Endothelial cell of umbilical vein (primary cell): ENCODE data around the gene SEPTIN10. TPM values are rescaled to one million over a fixed set of nuclear protein-coding genes. Genes with fewer than 3 reads are reported as not detected.

Source experiments
- BruUV-seq: library from RNA; stranded (reverse); fragments of 400-500 nt; replicated peaks from 2 replicates; lab custom pipeline; 2021; lab: Mats Ljungman, UMichigan
- CTCF ChIA-PET: fragments of 300-600, 350-600 bp; sonication (Branson Sonifier 250); formaldehyde crosslinking; loops from one replicate; lab custom pipeline; 2021; ENCODE audit warnings: antibody characterized with exemption, inconsistent platforms; lab: Charles Lee
- POLR2A ChIA-PET: fragments of 300-600, 350-600 bp; sonication (Branson Sonifier 250); formaldehyde crosslinking; loops from one replicate; lab custom pipeline; 2021; ENCODE audit warnings: antibody characterized with exemption, inconsistent platforms; lab: Charles Lee
- DNase-seq: peaks from one replicate; pipeline ENCODE4 v3.0.0-alpha.2; 2011; ENCODE audit warnings: low read depth, low spot score
- FAIRE-seq: peaks from 2 replicates; lab custom pipeline; 2011; peaks lifted over from hg19 to GRCh38; lab: Jason Lieb, UNC
- H2AFZ ChIP-seq: 2 replicates; pipeline ENCODE4 v1.6.0; 2012; ENCODE audit warnings: low read depth, low read length, control low read depth, inconsistent platforms
- H3K27ac ChIP-seq: 2 replicates; pipeline ENCODE4 v1.5.1; 2011; ENCODE audit warnings: low read depth, mild to moderate bottlenecking, control low read depth, low read length, moderate library complexity; ENCODE audit not compliant: insufficient read depth
- H3K27me3 ChIP-seq, 2 experiments: 2 replicates each; pipeline versions ENCODE4 v1.6.0 to v1.6.1; 2011; ENCODE audit warnings: low read length in 2 of 2, mixed read lengths in 1 of 2; ENCODE audit not compliant: control insufficient read depth in 2 of 2, insufficient read depth in 2 of 2
- H3K36me3 ChIP-seq, 2 experiments: 2 replicates in 1 of 2; 3 replicates in 1 of 2; pipeline ENCODE4 v1.5.1; 2011; ENCODE audit warnings: low read length in 2 of 2, mild to moderate bottlenecking in 1 of 2, moderate library complexity in 1 of 2; ENCODE audit not compliant: control insufficient read depth in 2 of 2, insufficient read depth in 2 of 2; ENCODE audit errors: extremely low read depth in 1 of 2
- H3K4me1 ChIP-seq: 3 replicates; pipeline ENCODE4 v1.5.1; 2011; ENCODE audit warnings: mild to moderate bottlenecking, low read length; ENCODE audit not compliant: control insufficient read depth, insufficient read depth; ENCODE audit errors: extremely low read depth
- H3K4me2 ChIP-seq: 2 replicates; pipeline ENCODE4 v1.6.1; 2011; ENCODE audit warnings: low read length, control low read depth, mixed read lengths; ENCODE audit not compliant: insufficient read depth
- H3K4me3 ChIP-seq, 3 experiments: fragments of 200-600 bp in 1 of 3; sonication (generic), shearing (Covaris generic) in 1 of 3; replicated peaks in 1 of 3; 2 replicates each; pipeline ENCODE4 v1.5.1; 2011 to 2016; ENCODE audit warnings: control low read depth in 3 of 3, low read length in 3 of 3, mild to moderate bottlenecking in 2 of 3, inconsistent platforms in 1 of 3, low read depth in 1 of 3, moderate library complexity in 1 of 3; ENCODE audit not compliant: insufficient read depth in 1 of 3
- H3K79me2 ChIP-seq: 2 replicates; pipeline ENCODE4 v1.6.0; 2012; ENCODE audit warnings: low read length, inconsistent platforms; ENCODE audit not compliant: control insufficient read depth, insufficient read depth
- H3K9ac ChIP-seq: replicated peaks from 2 replicates; pipeline ENCODE3; 2011; ENCODE audit warnings: low read length, control low read depth; ENCODE audit not compliant: insufficient read depth; ENCODE audit errors: extremely low read depth
- H3K9me1 ChIP-seq: replicated peaks from 3 replicates; pipeline ENCODE4 v1.6.0; 2011; ENCODE audit warnings: mild to moderate bottlenecking, low read length; ENCODE audit not compliant: control insufficient read depth, insufficient read depth; ENCODE audit errors: extremely low read depth
- H3K9me3 ChIP-seq: replicated peaks from 2 replicates; pipeline ENCODE4 v1.5.1; 2012; ENCODE audit warnings: low read length, inconsistent platforms; ENCODE audit not compliant: control insufficient read depth, insufficient read depth
- H4K20me1 ChIP-seq: replicated peaks from 2 replicates; pipeline ENCODE3; 2011; ENCODE audit warnings: mild to moderate bottlenecking, low read length; ENCODE audit not compliant: control insufficient read depth, insufficient read depth; ENCODE audit errors: extremely low read depth
- CTCF ChIP-seq, 2 donors: IDR thresholded peaks; 1 replicate in 1 of 2; 2 replicates in 1 of 2; pipeline ENCODE4 v1.5.1; 2011; ENCODE audit warnings: low read length in 2 of 2, mild to moderate bottlenecking in 2 of 2, moderate library complexity in 2 of 2, control low read depth in 1 of 2, inconsistent platforms in 1 of 2, low read depth in 1 of 2; ENCODE audit not compliant: insufficient read depth in 1 of 2; ENCODE audit errors: extremely low read depth in 1 of 2
- EZH2 ChIP-seq: IDR thresholded peaks from 2 replicates; pipeline ENCODE4 v1.6.1; 2012; ENCODE audit warnings: borderline replicate concordance, low read depth, mild to moderate bottlenecking, moderate library complexity, low read length, inconsistent platforms; ENCODE audit not compliant: severe bottlenecking
- FOS ChIP-seq: IDR thresholded peaks from 2 replicates; pipeline ENCODE4 v1.6.1; 2011; ENCODE audit warnings: mild to moderate bottlenecking, low read length, moderate library complexity, borderline replicate concordance; ENCODE audit not compliant: insufficient read depth
- GATA2 ChIP-seq: IDR thresholded peaks from 2 replicates; pipeline ENCODE4 v1.7.0; 2011; ENCODE audit warnings: low read depth, mild to moderate bottlenecking, moderate library complexity, mixed read lengths, low read length; ENCODE audit not compliant: insufficient read length, insufficient read depth
- JUN ChIP-seq: IDR thresholded peaks from 2 replicates; pipeline ENCODE4 v1.6.1; 2011; ENCODE audit warnings: borderline replicate concordance, low read depth; ENCODE audit not compliant: insufficient read length, insufficient read depth
- MAX ChIP-seq: IDR thresholded peaks from 2 replicates; pipeline ENCODE4 v1.6.1; 2011; ENCODE audit not compliant: insufficient read depth, insufficient read length
- MYC ChIP-seq: IDR thresholded peaks from one replicate; pipeline ENCODE4 v1.6.1; 2011; ENCODE audit warnings: mild to moderate bottlenecking, low read depth, low read length
- POLR2A ChIP-seq: IDR thresholded peaks from 2 replicates; pipeline ENCODE4 v1.6.1; 2012; ENCODE audit warnings: low read depth, mild to moderate bottlenecking, control low read depth, low read length
- POLR2AphosphoS5 ChIP-seq: IDR thresholded peaks from 2 replicates; pipeline ENCODE4 v1.6.1; 2012; ENCODE audit warnings: low read depth, mild to moderate bottlenecking, control low read depth, low read length, moderate library complexity; ENCODE audit not compliant: insufficient read depth
- dilution Hi-C: fragments of 300-500 bp; cut with MboI; formaldehyde crosslinking; loops from one replicate; pipeline ENCODE4 v1.15.0; 2019; ENCODE audit warnings: low sequenced_read_pairs; ENCODE audit not compliant: extremely low pct_ligation_motif_present
- intact Hi-C: fragments of 100-400 bp; cut with micrococcal nuclease; formaldehyde crosslinking; loops from one replicate; pipeline ENCODE4 v1.10.0; 2022
- polyA plus RNA-seq, 4 experiments: library from polyadenylated mRNA; depleted of rRNA in 3 of 4; stranded (reverse) in 3 of 4; unstranded in 1 of 4; fragments of >200 nt; gene quantifications; 2 replicates each; pipeline versions ENCODE4 v1.2.1 to v1.2.3, GENCODE V29; 2011 to 2012; ENCODE audit warnings: missing spikeins in 1 of 4
- total RNA-seq: library from RNA; stranded (reverse); gene quantifications from 2 replicates; pipeline ENCODE4 v1.2.3, GENCODE V29; 2021

SEPTIN10 gene
- total and polyA plus RNA-seq, 2 donors (not counting 3 experiments of a cell fraction or from before 2014, with no cell fraction given) = 26.1 to 121 TPM

- Histone ChIP-seq H2AFZ (no peak overlapping the region), H3K79me2 (no peaks in the 10 kb centered on the region), H3K27me3 (peaks cover 5% of the 10 kb centered on the region in 2 experiments), H3K9me1 (no peaks in the 10 kb centered on the region), H3K4me1 (no peaks in the 10 kb centered on the region), H4K20me1 (no peaks in the 10 kb centered on the region), H3K4me2 (no peak overlapping the region), H3K9me3 (no peaks in the 10 kb centered on the region), H3K4me3 (no peak overlapping the region), H3K9ac (no peak overlapping the region), H3K36me3 (no peaks in the 10 kb centered on the region), H3K27ac (no peak overlapping the region)
- CTCF ChIA-PET = interaction anchor here (2.5 kb wide), 1 partner anchor 209 kb away, joined by 7 read pairs; no protein-coding TSS in a partner anchor
- POLR2A ChIA-PET = no interaction called here
- no peak for TF ChIP-seq POLR2A
- FAIRE-seq (no peak), DNase-seq (no peak)
- dilution Hi-C loops (no loop called here), intact Hi-C loops (no loop called here)
- no TSS peak for BruUV-seq
Observed at GRCh38 chr2:109527079-109527478, 86.7 kb downstream of the SEPTIN10 start.

- no peak for TF ChIP-seq CTCF (IDR thresholded peaks at IDR 0.05; ENCODE audit: extremely low read depth in 1 of 2, insufficient read depth in 1 of 2, low read depth in 1 of 2, low read length in 2 of 2)
- no peak for TF ChIP-seq GATA2
- no peak for TF ChIP-seq FOS
- no peak for TF ChIP-seq MAX
- TF ChIP-seq POLR2A = no peak
- TF ChIP-seq EZH2 = no peak
- TF ChIP-seq MYC = no peak
- TF ChIP-seq POLR2AphosphoS5 = no peak
- TF ChIP-seq JUN = no peak
- Histone ChIP-seq H3K9me3 (no peaks in the 10 kb centered on the region), H3K79me2 (no peaks in the 10 kb centered on the region), H3K4me1 (no peaks in the 10 kb centered on the region), H3K4me3 (no peak overlapping the region), H3K36me3 (no peaks in the 10 kb centered on the region), H3K27ac (no peak overlapping the region), H3K9ac (no peak overlapping the region), H4K20me1 (no peaks in the 10 kb centered on the region), H3K4me2 (no peak overlapping the region), H3K27me3 (peaks cover 5% of the 10 kb centered on the region in 2 experiments), H3K9me1 (no peaks in the 10 kb centered on the region), H2AFZ (no peak overlapping the region)
- FAIRE-seq = no peak
- dilution Hi-C loops (no loop called here), intact Hi-C loops (no loop called here)
- BruUV-seq = no TSS peak
- no peak for DNase-seq
- ChIA-PET CTCF (interaction anchor here (2.5 kb wide), 1 partner anchor 209 kb away, joined by 7 read pairs; no protein-coding TSS in a partner anchor), POLR2A (no interaction called here)
Observed at GRCh38 chr2:109526442-109526970, 87.3 kb downstream of the SEPTIN10 start.
